T-helper 22 cell (primary cell): ENCODE measurements around the gene GDPD4.
"Not testable (repeated sequence)": the region's sequence is repeated elsewhere in the genome, so short reads cannot be mapped to it uniquely, and the experiment has no call there.

Experiments used
- DNase-seq: peaks from one replicate; pipeline ENCODE4 v3.0.0-alpha.2; 2020; ENCODE audit warnings: low read depth

GDPD4 gene, protein sequence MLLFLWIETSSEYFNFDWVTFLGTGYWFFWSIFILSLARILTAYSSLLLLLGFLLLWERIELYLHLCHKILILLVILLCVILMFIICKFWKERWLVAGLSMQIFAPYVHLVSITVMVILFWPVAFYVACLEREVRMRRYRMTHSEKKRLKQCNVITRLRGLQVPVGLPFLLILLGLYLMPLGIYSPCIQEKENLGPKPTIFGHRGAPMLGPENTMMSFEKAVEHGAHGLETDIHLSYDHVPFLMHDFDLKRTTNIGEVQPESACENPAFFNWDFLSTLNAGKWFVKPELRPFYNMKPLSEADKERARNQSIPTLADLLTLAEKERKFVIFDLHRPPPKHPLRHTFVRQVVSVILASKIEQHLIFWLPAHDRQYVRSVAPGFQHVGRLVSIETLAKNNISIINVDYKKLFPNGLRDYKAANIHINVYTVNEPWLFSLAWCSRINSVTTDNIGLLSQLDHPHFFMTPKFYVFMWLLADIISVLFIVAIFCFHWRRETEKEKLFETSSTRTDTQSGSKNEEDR

DNA sequence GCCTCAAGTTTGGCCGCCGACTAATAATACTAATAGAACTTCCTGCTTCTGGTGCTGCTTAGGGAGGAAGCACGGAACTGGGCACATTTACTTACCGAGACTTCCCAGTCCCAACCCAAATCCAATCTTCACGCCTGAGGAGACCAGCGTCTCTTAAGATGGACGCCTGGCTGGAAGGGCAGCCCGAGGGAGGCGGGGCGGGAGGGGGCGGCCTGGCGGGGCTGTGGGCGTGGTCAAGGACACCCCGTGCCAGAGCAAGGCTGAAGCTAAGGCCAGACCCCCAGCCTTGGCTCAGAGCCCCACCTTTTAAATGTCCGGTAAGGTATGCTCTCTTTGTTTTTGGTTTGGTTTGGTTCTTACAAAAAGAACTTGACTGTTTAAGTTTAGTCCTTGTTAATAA, at the start of gene GDPD4:
TSS of gene GDPD4 (minus strand) at position 177 of the 400 bp plus-strand sequence. CDS start 16,549 bp downstream, outside the sequence.
- no peak for DNase-seq

DNA sequence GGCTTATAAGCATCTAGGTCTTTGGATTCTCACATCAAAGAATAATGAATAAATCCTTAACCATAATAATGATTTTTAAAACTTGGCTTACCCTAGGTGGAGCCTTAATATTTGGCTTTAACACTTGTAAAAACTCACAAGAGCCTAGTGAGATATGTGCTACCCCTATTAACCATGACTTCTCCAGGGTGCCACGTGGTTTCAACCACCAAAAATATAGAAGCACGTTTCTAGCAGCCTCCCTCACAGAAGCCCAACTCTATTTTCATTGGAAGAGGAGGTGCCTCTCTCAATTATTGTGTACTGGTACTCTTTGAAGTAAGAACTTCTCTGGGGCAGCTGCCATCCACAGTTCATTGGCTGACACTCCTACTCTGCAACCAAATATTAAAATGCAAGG, 46.5 kb upstream of the GDPD4 start:
- DNase-seq, result no peak

DNA sequence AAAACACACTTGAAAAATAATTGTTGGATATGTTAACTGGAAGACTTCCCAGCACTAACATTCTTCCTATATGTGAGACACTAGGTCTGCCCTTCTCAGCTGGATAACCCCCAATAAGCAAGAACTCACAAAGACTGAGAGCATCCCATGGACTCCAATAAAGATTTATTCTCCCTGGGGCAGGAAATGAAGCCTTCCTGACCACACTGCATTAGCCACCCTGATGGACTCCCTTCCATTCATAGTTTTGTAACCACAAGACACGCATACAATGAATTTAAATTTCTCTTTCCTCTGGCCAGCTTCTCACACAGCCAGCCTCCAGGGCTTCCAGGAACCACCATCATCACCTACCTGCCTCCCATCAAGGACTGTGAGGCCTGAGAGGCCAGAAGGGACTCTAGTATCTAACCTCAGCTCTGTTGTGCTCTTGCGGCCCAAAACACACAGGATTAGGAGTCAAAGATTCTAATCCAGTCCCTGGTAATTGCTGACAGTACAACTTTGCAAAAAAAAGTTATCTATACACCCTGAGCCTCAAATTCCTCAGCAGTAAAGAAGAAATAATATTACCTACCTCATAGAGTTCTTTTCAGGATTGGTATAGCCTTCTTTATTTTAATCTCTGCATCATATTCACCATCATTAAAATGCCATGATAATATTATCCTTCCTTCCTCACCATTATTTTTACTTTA, 45.6 kb upstream of the GDPD4 start:
- DNase-seq, result no peak

DNA sequence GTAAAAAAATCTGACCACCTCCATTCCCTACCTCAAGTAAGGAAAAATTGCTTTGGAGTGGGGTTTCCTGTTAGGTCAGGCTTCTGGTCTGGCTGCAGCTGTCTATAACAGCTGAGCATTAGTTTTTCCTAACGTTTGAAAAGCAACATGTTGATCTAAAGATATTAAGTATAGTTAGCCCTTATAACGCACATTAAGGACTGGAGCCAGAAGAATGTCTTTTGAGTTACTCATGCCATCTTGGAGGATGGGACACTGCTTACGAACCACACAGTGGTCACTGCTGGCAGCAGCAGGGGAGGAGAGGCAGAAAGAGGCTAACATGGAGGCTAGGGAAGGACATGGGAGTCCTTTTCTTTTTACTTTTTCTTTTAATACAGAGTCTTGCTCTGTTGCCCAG, 44.1 kb upstream of the GDPD4 start:
- no peak for DNase-seq

DNA sequence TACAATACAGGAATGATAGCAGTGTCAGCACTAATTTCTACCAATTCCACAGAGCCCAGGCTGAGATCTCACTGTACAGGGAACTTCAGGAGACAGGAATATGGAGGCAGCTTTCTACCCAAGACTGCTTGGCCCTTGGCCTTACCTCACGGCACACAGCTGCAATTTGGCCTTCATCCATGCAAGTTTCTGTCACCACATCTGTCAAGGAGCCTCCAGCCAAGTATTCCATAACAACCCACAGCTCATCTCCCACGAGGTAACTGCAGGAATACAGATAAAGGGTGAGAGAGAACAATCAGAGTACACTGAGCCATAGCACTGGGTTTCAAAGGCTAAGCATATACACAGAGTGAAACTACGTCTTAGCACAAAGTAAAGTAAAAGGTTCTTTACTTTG, 39.0 kb upstream of the GDPD4 start:
- DNase-seq, result no peak

DNA sequence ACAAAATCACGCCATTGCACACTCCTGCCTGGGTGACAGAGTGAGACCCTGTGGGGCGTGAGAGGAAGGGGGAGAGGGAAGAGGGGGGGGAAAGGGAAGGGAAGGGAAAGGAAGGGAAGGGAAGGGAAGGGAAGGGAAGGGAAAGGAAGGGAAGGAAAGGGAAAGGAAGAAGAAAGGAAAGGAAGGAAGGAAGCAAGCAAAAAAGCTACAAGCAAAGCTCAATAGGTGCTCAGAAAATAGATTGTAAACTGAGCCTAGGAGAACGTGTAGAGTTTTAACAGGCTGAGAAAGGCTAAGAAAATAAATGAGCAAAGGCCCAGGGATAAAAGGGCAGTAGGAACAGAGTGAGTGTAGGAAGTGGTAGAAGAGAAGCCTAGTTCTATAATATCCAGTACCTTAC, 30.8 kb upstream of the GDPD4 start:
- no peak for DNase-seq

DNA sequence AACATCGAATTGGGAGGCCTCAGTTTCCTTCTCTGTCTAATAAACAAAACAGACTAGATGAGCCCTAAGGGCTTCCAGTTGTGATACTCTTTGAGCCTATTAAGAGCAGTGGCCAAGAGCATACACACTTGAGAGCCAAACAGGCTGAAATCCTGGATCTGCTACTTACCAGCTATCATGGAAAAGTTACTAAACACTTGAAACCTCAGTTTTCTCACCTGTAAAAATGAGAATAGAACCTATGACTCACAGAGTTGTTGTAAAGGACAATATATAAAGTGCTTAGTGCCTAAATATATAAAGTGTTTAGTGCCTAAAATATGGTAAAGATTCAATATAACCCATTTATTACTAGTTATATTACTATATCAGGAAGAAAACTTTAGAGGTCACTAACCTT, 23.7 kb upstream of the GDPD4 start:
- no peak for DNase-seq

DNA sequence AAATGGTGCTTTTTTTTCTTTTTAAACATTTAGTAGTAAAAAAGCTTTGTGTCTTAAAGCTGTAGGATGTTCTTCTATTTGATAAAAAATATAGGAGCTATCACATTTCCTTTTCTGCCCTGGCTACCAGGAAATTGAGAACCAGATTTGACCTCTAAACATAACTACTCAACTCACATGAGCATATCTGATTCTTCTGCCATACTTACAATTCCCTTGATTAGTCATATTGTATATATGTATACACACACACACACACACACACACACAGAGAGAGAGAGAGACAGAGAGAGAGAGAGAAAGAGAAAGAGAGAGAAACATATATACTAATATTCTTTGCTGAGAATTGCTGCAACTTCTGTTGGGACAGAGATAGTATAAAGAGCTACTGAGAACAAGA, 23.0 kb upstream of the GDPD4 start:
- DNase-seq, result no peak

DNA sequence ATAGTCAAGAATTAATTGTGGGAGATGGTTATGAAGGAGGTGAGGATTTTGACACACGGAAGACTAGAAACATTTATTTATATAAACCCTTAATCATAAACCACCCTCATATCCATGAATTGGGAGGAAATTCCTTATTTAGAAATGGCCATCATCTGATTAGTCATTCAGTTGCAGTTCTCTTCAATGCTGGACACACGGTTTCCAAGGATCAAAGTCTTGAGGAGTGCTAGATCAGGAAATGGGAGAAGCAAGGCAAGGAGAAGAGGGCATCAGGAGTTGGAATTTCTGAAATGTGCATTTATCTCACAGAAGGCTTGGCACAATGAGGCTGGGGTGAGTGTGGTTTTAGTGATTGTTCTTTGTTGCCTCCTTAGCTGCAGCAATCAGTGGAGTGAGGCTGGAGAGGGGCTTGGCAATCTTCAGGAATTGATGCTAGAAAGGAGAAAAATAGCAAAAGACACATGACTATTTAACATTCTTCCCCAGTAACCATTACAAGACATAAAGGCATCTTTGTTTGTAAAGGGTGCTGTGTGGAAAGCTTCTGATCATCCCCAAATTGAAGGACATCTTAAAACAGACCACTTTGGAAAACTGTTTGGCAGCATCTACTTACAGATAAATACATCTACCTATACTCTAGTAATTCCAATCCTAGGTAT, 21.6 kb upstream of the GDPD4 start:
- DNase-seq, result no peak

DNA sequence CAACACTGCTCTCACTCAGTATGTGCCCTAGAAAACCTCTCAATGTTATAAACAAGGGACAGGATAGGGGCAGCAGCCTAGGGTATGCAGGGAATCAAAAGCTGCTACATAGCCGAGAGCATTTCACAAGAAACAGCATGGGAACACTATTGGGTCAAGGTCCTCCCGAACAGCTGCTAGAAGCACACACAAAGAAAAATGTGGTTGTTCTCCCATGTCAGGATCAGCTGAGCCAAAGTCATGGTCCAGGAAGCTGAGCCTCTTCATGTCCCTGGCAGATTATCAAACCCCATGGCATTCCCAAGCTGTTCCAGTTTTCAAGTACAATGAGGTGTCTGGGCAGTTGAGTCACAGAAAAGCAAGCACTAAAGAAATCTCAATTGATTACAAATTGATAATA, 21.0 kb upstream of the GDPD4 start:
- DNase-seq, result no peak

DNA sequence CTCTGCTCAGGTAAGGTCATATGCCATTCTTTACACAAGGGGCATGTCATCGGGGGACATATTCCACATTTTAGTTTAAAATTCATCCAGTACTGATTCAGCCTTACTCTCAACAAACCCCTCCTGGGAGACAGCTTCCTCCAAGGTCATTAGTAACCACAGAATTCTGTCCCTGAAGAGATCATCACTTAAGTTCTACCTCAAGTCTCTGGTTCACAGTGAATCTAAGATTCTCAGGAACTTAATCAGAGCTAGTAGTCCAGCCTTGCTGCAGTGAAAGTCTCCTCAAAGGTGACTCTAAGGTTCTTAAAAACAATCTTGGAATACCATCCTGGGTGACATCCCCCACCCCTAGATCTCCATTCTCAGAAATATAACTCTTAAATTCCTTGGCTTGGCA, 18.9 kb upstream of the GDPD4 start:
- DNase-seq, result no peak

DNA sequence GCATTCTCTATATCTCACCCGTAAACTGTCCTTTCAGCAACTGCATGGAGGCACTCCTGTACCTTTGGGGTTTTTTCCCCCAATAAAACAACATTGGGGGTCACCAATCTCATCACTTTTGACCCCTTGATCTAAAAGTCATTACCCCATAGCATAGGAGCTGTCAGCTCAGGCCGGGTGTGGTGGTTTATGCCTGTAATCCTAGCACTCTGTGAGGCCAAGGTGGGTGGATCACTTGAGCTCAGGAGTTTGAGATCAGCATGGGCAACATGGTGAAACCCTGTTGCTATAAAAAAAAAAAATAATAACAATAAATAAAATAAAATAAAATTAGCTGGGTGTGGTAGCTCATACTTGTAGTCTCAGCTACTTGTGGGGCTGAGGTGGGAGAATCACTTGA, 17.1 kb upstream of the GDPD4 start:
- no peak for DNase-seq

DNA sequence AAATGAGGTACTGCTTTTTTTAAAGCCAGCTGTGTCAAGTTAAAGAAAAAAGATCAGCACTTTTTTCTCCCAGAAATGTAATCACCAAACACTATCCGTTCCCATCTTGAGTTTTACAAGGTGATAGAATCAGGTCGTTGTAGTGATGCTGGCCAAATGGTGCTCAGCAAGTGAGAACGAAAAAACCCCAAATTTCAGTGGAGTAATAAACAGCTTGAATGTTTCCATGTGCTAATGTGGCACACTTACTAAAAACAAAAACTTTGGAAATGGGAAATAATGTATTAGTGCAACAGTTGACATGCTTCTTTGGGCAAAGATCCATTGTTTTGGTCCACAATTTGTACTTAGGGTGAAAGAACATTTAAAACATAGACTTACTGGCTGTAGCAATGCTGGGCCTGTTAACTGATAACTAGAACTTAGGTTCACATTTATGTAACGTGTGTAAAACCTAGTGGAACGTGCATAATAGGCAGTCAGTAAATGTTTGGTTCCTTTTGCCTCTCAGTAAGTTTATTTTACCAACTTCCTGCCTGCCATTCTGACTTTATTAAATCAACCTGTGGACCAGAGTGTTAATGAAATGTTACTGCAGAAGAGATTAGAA, 15.4 kb upstream of the GDPD4 start:
- no peak for DNase-seq

DNA sequence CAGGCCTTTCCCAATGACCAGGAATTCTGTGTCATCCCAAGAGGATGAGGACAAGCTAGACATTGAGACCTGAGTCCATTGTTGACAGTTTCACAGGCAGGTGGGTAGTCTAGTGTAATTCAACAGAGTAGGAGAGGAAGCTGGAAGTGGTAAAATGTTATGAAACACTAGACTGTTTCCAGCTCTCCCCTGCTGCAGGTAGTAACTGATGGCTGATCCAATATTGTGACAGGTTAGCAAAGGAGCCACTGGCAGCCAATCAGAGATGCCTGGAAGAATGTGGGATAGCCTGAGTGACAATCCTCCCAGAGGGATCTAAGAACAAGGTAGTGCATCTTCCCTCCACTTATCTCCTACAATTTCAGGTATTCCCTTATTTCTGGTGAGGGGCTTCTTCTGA, 10.6 kb upstream of the GDPD4 start:
- DNase-seq, result no peak

DNA sequence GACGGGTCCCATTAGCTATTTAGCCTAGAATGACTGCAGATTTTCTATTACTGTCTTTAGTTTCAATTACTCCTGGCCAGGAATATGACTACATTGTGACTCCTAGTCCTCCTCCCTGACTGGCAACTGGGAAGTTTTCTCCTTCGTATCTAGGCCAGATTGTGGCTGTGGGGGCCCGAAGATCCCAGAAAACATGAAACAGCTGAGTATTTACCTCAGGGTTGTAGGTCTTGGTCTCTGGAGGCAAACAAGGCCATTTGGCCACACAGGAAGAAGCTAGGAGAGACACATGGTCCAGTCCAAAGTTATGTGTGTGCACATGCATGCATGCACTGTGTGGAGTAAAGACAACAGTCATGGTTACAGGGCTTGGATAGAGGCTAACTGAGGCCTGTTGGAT, 10.2 kb upstream of the GDPD4 start:
- no peak for DNase-seq

DNA sequence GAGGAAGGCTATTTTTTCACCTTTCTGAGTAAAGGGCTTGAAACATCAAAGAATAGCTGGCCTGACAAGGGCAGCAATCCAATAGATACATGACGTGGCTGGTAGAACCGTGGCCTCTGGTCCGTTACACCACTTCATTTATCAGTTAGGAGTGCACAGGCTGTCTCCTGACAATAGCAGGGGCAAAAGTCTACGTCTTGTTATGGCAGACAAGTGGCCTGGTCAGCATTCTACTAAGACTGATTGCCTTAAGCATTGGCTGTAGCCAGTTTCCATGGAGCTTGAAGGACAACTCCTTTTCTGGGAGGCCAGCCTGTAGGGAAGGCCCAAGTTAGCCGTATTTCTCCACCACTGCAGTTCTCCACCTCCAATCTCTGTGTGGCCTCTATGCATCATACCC, 9.2 kb upstream of the GDPD4 start:
- no peak for DNase-seq

DNA sequence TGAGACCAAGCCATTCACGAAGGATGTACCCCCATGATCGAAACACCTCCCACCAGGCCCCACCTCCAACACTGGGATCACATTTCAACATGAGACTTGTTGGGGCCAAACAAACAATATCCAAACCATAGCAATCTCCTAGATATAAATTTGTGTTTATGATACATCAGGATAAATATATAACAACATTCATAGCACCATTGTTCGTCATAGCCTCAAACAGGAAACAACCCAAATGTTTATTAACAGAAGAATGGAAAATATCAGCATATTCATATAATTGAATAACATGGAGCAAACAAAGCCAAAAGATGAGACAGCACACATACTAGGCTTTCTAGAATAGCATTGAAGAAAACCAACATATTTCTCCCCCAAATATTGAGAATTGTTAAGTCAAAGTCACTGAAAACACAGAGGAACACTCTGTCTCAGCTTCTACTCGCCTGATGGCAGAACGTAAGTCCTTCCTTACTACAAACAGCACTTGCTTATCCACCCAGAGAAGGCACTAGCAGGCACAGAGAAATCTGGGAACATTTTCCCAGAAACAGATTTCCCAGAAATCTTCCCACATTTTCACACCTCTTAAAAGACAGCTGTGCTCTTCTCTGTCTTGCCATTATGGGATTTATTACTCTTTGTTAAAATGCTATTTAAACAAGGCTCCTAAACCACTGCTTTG, 8.1 kb upstream of the GDPD4 start:
- DNase-seq, result no peak

DNA sequence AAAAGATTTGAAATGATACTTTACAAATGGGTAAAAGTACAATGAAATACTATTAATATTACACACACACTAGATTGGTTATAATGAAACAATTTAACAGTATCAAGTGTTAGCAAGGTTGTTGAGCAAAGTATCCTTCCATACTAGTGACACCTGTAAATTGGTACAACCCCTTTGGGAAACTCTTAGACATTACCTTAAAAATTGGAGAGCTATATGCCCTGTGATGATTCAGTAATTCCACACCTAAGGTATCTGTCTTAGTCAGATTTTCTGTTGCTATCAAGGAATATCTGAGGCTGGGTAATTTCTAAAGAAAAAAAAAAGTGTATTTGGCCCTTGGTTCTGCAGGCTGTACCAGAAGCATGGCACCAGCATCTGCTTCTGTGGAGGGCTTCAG, 7.4 kb upstream of the GDPD4 start:
- no peak for DNase-seq

DNA sequence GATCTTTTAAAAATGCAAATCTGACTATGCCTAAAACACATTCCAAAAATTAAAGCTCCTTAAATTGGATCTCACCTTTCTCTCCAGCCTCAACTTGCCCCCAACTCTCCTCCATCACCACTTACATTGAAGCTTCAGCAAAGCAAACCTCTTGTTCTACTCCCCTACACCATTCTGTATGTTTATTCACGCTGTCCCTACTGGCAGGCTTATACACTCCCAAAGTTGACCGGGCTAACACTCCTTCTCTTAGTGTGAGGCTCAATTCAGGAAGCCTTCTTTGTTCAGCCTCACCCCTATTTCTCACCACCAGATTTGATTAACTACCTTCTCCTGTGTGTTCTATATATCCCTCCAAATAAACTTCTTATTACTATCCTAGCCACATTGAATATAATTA, 1.8 kb upstream of the GDPD4 start:
- no peak for DNase-seq

DNA sequence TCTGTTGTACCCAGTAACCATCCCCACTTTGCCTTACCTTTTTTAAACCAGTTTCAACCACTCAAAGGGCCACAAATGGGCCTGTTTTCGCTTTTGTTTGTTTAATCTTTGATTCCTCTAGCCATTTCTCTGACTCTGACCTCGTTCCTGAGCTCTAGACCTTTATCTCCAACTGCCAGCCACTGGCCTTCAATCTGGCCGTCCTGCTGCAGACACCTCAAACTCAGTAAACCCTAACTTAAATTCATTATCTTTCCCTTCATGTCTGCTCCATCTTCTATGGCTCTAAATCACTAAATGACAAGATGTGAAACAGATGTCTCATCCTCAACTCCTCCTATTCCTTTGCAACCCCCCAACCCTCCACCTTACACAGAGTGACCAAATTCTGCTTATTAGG, 1.3 kb upstream of the GDPD4 start:
- no peak for DNase-seq

DNA sequence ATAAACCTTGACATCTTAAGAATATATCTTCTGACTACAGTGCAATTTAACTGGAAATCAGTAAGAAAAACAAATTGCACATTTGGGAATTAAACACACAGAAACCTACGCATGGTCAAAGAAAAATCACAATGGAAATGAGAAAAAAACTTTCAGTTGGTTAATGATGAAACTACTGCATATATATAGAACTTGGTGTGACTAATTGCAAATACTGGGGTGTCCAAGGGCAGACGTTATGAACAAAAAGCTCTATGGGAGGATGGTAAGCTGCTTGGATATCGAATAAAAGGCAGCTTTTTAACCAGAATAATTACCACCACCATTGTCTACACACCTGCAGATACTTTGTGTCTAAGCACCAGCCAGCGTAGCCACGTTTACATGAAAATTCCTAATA, 791 bp downstream of the GDPD4 start:
- DNase-seq, result no peak

DNA sequence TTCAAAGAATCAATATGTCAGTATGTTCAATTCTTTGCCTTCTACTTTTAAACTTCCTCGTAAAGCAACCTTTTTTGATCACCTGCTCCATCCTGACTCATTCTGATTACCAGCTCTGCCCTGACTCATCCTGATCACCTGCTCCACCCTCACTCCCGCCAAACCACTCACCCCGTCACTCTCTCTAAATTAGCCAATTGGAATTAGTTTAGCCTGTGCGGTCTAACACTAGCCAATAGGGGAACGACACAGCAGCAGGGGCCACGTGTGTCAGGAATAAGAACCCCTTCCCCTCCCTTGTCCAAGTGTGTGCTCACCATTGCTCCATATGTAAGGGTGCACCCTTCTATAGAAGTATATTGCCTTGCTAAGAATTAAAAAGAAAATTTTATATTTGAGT, 1.5 kb downstream of the GDPD4 start:
- DNase-seq, result not testable (repeated sequence)
